Spleen (tissue), 11 donors: Measurements from ENCODE around the gene TNK2. TPM values are rescaled to one million over a fixed set of nuclear protein-coding genes. Genes with fewer than 3 reads are reported as not detected.

ENCODE experiments used
- DNase-seq: peaks from one replicate; pipeline ENCODE4 v3.0.0-alpha.2; 2020
- H3K27ac ChIP-seq, 8 donors: fragments of 200-600 bp; sonication (generic) in 7 of 8; 1 replicate in 4 of 8; 2 replicates in 4 of 8; pipeline versions ENCODE4 v1.5.0 to v1.8.0; 2016 to 2021; ENCODE audit warnings: inconsistent platforms in 4 of 8, mild to moderate bottlenecking in 4 of 8, moderate library complexity in 1 of 8
- H3K27me3 ChIP-seq, 7 donors: fragments of 200-600 bp; sonication (generic) in 6 of 7; replicated peaks in 1 of 7; 1 replicate in 4 of 7; 2 replicates in 3 of 7; pipeline versions ENCODE4 v1.5.0 to v1.8.0; 2016 to 2021; ENCODE audit warnings: inconsistent platforms in 3 of 7, mild to moderate bottlenecking in 1 of 7
- H3K36me3 ChIP-seq, 6 donors: fragments of 200-600 bp; sonication (generic) in 5 of 6; 1 replicate in 4 of 6; 2 replicates in 2 of 6; pipeline versions ENCODE4 v1.5.0 to v1.8.0; 2016 to 2021; ENCODE audit warnings: inconsistent platforms in 2 of 6
- H3K4me1 ChIP-seq, 6 donors: fragments of 200-600 bp; sonication (generic) in 5 of 6; 1 replicate in 3 of 6; 2 replicates in 3 of 6; pipeline versions ENCODE4 v1.5.0 to v1.8.0; 2016 to 2021; ENCODE audit warnings: inconsistent platforms in 3 of 6
- H3K4me3 ChIP-seq, 8 donors: fragments of 200-600 bp; sonication (generic) in 7 of 8; 1 replicate in 4 of 8; 2 replicates in 4 of 8; pipeline versions ENCODE4 v1.5.0 to v1.8.0; 2016 to 2021; ENCODE audit warnings: inconsistent platforms in 4 of 8, mild to moderate bottlenecking in 4 of 8, moderate library complexity in 2 of 8
- H3K9me3 ChIP-seq, 8 donors: fragments of 200-600 bp; sonication (generic) in 7 of 8; 1 replicate in 4 of 8; 2 replicates in 4 of 8; pipeline versions ENCODE4 v1.5.0 to v1.8.0; 2016 to 2021; ENCODE audit warnings: inconsistent platforms in 4 of 8
- CTCF ChIP-seq, 11 experiments: fragments of 200-600 bp in 7 of 11; fragments of 450-650 bp in 4 of 11; sonication (generic) in 4 of 11; IDR thresholded peaks in 8 of 11; conservative IDR thresholded peaks in 3 of 11; 1 replicate in 7 of 11; 2 replicates in 4 of 11; pipeline versions ENCODE4 v1.4.0 to v1.8.0; 2016 to 2021; ENCODE audit warnings: antibody characterized with exemption in 11 of 11, inconsistent platforms in 4 of 11, mild to moderate bottlenecking in 1 of 11
- POLR2A ChIP-seq, 3 donors: fragments of 450-650 bp; IDR thresholded peaks; one replicate each; pipeline ENCODE4 v1.5.1; 2017; ENCODE audit warnings: antibody characterized with exemption in 3 of 3, mild to moderate bottlenecking in 1 of 3
- POLR2AphosphoS5 ChIP-seq, 3 donors: sonication (generic); formaldehyde crosslinking; IDR thresholded peaks; one replicate each; pipeline ENCODE4 v1.5.1; 2017; ENCODE audit warnings: antibody characterized with exemption in 3 of 3
- WGBS, 5 donors: extraction: QIAGEN DNeasy Blood & Tissue Kit in 3 of 5; methylation state at CpG; one replicate each; pipeline versions ENCODE4 v1.1.5 to v1.1.7; 2013 to 2018; 5-methylcytosine and 5-hydroxymethylcytosine counted together
- intact Hi-C: fragments of 100-400 bp; cut with DNase I; formaldehyde crosslinking; loops from one replicate; pipeline ENCODE4 v1.15.0; 2023; ENCODE audit warnings: low total_unique reads
- polyA plus RNA-seq, 3 donors: library from polyadenylated mRNA; stranded (reverse); fragments of 200-250 nt; gene quantifications; one replicate each; pipeline ENCODE4 v1.2.1, GENCODE V29; 2013
- total RNA-seq, 7 donors: library from RNA; depleted of rRNA in 3 of 7; stranded (reverse); fragments of >200 nt in 3 of 7; fragmentation: NEBNext Ultra II Directional in 4 of 7; extraction: Animal tissue kit (Norgen Biotek cat#: 25700) in 4 of 7; gene quantifications; one replicate each; pipeline versions ENCODE4 v1.1.0 to v1.2.1, GENCODE V29; 2016 to 2021
- donor health status: healthy with polysubstance abuse.
- donor health status: DM: no; HTN: no; CAD: no; lungs with moderate emphysema.
- donor health status: DM: no; HTN: no; CAD: no.
- donor health status: Bipolar disorder and iron deficiency.
- donor health status: healthy.
- donor health status: DM: no; HTN: no; CAD: no.
- donor health status: DM: yes; HTN: yes; CAD: no.

TNK2 gene
- total and polyA plus RNA-seq, 10 donors = 30.6 to 104 (median 76.2) TPM

- TF ChIP-seq CTCF (IDR thresholded peaks at IDR 0.05 in 8 of 11, conservative IDR thresholded peaks at IDR 0.05 in 3 of 11) = no peak
- TF ChIP-seq POLR2A (IDR thresholded peaks at IDR 0.05) = no peak
- TF ChIP-seq POLR2AphosphoS5 (IDR thresholded peaks at IDR 0.05) = no peak
- no peaks in the 10 kb centered on the region for H3K36me3 ChIP-seq
- WGBS, 5 donors = 86 to 93% (median 90%) methylated on average over 14 of the region's 14 CpGs
- no peak overlapping the region for H3K4me3 ChIP-seq
- no peak overlapping the region for H3K27ac ChIP-seq
- DNase-seq = peak; percentile 71
- intact Hi-C loops = loop anchor here (10.0 kb wide), 1 partner anchor 356 kb away; no protein-coding TSS in a partner anchor
- peaks cover 12 to 49% (median 44%) of the 10 kb centered on the region in 6 donors for H3K4me1 ChIP-seq
- peaks cover 0 to 2% (median 0%) of the 10 kb centered on the region in 7 donors for H3K27me3 ChIP-seq
- H3K9me3 ChIP-seq = no peaks in the 10 kb centered on the region
These were observed 2.9 kb upstream of the TNK2 start for GRCh38 chr3:195911041-195911945.

- peak overlapping the region in 1 of 8 donors; percentile 97 for H3K27ac ChIP-seq
- DNase-seq = peak; percentile 75
- TF ChIP-seq CTCF (IDR thresholded peaks at IDR 0.05 in 8 of 11, conservative IDR thresholded peaks at IDR 0.05 in 3 of 11) (no peak), POLR2A (IDR thresholded peaks at IDR 0.05) (no peak), POLR2AphosphoS5 (IDR thresholded peaks at IDR 0.05) (no peak)
- no peaks in the 10 kb centered on the region for H3K9me3 ChIP-seq
- intact Hi-C loops = loop anchor here (10.0 kb wide), 1 partner anchor 356 kb away; no protein-coding TSS in a partner anchor
- H3K4me3 ChIP-seq = peak overlapping the region in 2 of 8 donors; percentile 82 to 94
- WGBS, 5 donors = 88 to 97% (median 95%) methylated on average over 8 of the region's 8 CpGs
- H3K4me1 ChIP-seq = peaks cover 17 to 57% (median 51%) of the 10 kb centered on the region in 6 donors
- H3K27me3 ChIP-seq = no peaks in the 10 kb centered on the region
- no peaks in the 10 kb centered on the region for H3K36me3 ChIP-seq
These were observed 2.1 kb upstream of the TNK2 start for GRCh38 chr3:195910499-195910845.

- intact Hi-C loops = loop anchor here (10.0 kb wide), 1 partner anchor 355 kb away; no protein-coding TSS in a partner anchor
- H3K27ac ChIP-seq = peak overlapping the region in 7 of 8 donors; percentile 59 to 97 (median 91)
- H3K27me3 ChIP-seq = no peaks in the 10 kb centered on the region
- peak; percentile 97 for DNase-seq
- peaks cover 13 to 57% (median 52%) of the 10 kb centered on the region in 6 donors for H3K4me1 ChIP-seq
- H3K9me3 ChIP-seq = no peaks in the 10 kb centered on the region
- 15 to 32% (median 25%) methylated on average over 31 to 68 of the region's 68 CpGs for WGBS, 5 donors
- TF ChIP-seq CTCF (IDR thresholded peaks at IDR 0.05 in 8 of 11, conservative IDR thresholded peaks at IDR 0.05 in 3 of 11) (peak in 3 of 11 experiments; percentile 16 to 24 (median 18)), POLR2AphosphoS5 (IDR thresholded peaks at IDR 0.05) (peak; percentile 38 to 78 (median 65)), POLR2A (IDR thresholded peaks at IDR 0.05) (no peak)
- no peaks in the 10 kb centered on the region for H3K36me3 ChIP-seq
- peak overlapping the region in 7 of 8 donors; percentile 56 to 94 (median 79) for H3K4me3 ChIP-seq
These were observed 1.5 kb upstream of the TNK2 start for GRCh38 chr3:195909644-195910498.
